Upper lobe of right lung (tissue), 1 donor: Measurements from ENCODE around the gene OR2AE1. TPM values are rescaled to one million over a fixed set of nuclear protein-coding genes. Genes with fewer than 3 reads are reported as not detected.

Experiments used
- ATAC-seq: fragments of 200-7000 bp; cut with Tn5 transposase; one replicate; pipeline ENCODE4 v1.9.1; 2020; ENCODE audit warnings: mild to moderate bottlenecking, moderate library complexity
- DNase-seq: peaks from one replicate; pipeline ENCODE4 v3.0.0-alpha.2; 2020
- H3K27ac ChIP-seq: fragments of 200-600 bp; one replicate; pipeline ENCODE4 v1.8.0; 2022
- H3K27me3 ChIP-seq: fragments of 200-600 bp; one replicate; pipeline ENCODE4 v1.8.0; 2022; ENCODE audit warnings: mild to moderate bottlenecking
- H3K36me3 ChIP-seq: fragments of 200-600 bp; one replicate; pipeline ENCODE4 v1.8.0; 2022
- H3K4me1 ChIP-seq: fragments of 200-600 bp; one replicate; pipeline ENCODE4 v1.8.0; 2022
- H3K4me3 ChIP-seq: fragments of 200-600 bp; one replicate; pipeline ENCODE4 v1.8.0; 2022; ENCODE audit warnings: mild to moderate bottlenecking
- H3K9me3 ChIP-seq: fragments of 200-600 bp; one replicate; pipeline ENCODE4 v1.8.0; 2022
- intact Hi-C: fragments of 100-400 bp; cut with DNase I; formaldehyde crosslinking; loops from one replicate; pipeline ENCODE4 v1.11.0; 2022
- total RNA-seq: library from RNA; stranded (reverse); fragmentation: NEBNext Ultra II Directional; extraction: Animal tissue kit (Norgen Biotek cat#: 25700); gene quantifications from one replicate; pipeline ENCODE4 v1.2.1, GENCODE V29; 2021
- TF ChIP-seq, protein P1 (sequence below): fragments of 200-600 bp; IDR thresholded peaks from one replicate; pipeline ENCODE4 v1.8.0; 2022; ENCODE audit warnings: antibody characterized with exemption
- donor health status: DM: no; HTN: yes; CAD: no; lungs with severe emphysema.

Gene OR2AE1
- total RNA-seq, 1 donor from 2014 or later, result not detected

DNA sequence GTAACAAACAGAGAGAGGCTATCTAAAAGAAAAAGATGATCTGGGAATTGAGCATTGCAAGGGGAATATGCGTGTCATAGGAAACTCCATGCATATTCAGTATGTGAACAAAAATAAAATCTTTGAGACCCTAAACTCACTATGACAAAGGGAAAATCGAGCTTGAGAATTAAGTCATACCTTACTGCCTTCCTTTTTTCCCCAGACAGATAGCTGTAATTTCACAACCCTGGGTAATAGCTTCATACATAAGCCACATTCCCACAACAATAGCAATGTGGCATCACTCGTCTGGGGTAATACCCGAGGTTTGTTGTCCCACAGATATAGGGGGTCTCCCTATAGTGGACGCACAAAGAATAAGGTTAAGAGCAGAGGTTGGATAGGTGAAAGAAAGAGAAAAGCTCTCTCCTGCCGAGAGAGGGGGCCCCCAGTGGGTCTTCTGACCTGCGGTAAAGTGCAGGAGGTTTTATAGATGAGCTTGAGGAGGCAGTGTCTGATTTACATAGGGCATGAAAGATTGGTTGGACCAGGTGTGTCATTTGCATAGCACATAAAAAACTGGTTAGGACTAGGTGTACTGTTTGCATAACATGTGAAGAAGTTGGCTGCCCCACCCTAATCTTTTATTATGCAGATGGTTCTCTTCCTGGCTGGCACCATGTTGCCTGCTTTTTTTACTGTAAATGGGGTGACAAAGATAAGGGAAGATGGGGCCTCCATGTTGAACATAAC is 37.4 kb downstream of the OR2AE1 start:
- DNase-seq, result no peak
- Histone ChIP-seq H3K9me3 (no peaks in the 10 kb centered on the region), H3K27me3 (no peaks in the 10 kb centered on the region), H3K4me1 (peaks cover 5% of the 10 kb centered on the region), H3K36me3 (no peaks in the 10 kb centered on the region), H3K27ac (no peak overlapping the region), H3K4me3 (no peak overlapping the region)
- peak; percentile 79 for ATAC-seq
- intact Hi-C loops, result no loop called here
- TF ChIP-seq, protein P1, sequence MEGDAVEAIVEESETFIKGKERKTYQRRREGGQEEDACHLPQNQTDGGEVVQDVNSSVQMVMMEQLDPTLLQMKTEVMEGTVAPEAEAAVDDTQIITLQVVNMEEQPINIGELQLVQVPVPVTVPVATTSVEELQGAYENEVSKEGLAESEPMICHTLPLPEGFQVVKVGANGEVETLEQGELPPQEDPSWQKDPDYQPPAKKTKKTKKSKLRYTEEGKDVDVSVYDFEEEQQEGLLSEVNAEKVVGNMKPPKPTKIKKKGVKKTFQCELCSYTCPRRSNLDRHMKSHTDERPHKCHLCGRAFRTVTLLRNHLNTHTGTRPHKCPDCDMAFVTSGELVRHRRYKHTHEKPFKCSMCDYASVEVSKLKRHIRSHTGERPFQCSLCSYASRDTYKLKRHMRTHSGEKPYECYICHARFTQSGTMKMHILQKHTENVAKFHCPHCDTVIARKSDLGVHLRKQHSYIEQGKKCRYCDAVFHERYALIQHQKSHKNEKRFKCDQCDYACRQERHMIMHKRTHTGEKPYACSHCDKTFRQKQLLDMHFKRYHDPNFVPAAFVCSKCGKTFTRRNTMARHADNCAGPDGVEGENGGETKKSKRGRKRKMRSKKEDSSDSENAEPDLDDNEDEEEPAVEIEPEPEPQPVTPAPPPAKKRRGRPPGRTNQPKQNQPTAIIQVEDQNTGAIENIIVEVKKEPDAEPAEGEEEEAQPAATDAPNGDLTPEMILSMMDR, result no peak

DNA sequence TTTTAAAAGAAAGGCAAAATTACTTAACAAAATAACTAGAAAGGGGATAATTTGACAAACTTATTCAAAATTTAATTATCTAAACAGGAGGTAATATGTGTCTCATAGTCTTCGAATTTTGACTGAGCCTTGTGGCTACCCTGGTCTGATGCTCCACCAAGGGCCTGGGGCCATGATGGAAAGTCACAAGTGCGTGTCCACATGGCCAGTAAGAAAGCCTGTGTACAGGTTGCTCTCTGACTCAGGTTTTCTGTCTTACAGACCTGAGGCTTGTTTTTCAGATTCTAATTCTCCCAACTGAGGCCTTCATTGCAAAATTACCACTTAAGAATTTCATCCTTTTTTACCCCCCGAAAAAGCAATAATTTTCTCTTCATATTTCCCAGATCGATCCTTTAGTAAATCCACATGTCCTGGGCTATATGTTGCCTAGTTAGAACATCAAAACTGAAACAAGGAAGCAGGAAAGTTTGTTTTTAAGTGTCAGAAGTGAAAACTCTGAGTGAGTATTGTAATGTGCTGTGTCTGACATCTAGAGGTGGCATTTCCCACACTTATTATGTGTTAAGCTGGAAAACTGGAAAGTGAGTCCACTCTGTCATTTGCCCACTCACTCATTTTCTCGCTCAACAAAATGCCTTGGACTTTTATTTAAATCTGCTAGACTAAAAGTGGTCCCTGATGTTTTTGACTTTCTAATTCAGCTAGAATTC is 39.0 kb downstream of the OR2AE1 start:
- no peaks in the 10 kb centered on the region for H3K9me3 ChIP-seq
- H3K27ac ChIP-seq, result peak overlapping the region; percentile 36
- TF ChIP-seq, protein P1, result peak; percentile 34
- peaks cover 5% of the 10 kb centered on the region for H3K4me1 ChIP-seq
- DNase-seq (no peak), ATAC-seq (peak; percentile 81)
- intact Hi-C loops, result no loop called here
- H3K4me3 ChIP-seq, result no peak overlapping the region
- no peaks in the 10 kb centered on the region for H3K27me3 ChIP-seq
- H3K36me3 ChIP-seq, result no peaks in the 10 kb centered on the region

GRCh38 chr7:99835189-99835588 is 41.6 kb downstream of the OR2AE1 start:
- peaks cover 8% of the 10 kb centered on the region for H3K4me1 ChIP-seq
- no peak overlapping the region for H3K27ac ChIP-seq
- ATAC-seq (no peak), DNase-seq (no peak)
- no peaks in the 10 kb centered on the region for H3K9me3 ChIP-seq
- no peaks in the 10 kb centered on the region for H3K27me3 ChIP-seq
- TF ChIP-seq, protein P1, result no peak
- intact Hi-C loops, result no loop called here
- no peak overlapping the region for H3K4me3 ChIP-seq
- no peaks in the 10 kb centered on the region for H3K36me3 ChIP-seq

GRCh38 chr7:99834382-99834781 is 42.5 kb downstream of the OR2AE1 start:
- Histone ChIP-seq H3K27ac (no peak overlapping the region), H3K27me3 (no peaks in the 10 kb centered on the region), H3K4me3 (no peak overlapping the region), H3K36me3 (no peaks in the 10 kb centered on the region), H3K4me1 (peaks cover 11% of the 10 kb centered on the region), H3K9me3 (no peaks in the 10 kb centered on the region)
- no peak for DNase-seq
- no peak for ATAC-seq
- intact Hi-C loops, result no loop called here
- TF ChIP-seq, protein P1, result no peak

GRCh38 chr7:99833289-99833877 is 43.5 kb downstream of the OR2AE1 start:
- TF ChIP-seq, protein P1, result no peak
- H3K4me1 ChIP-seq, result peaks cover 11% of the 10 kb centered on the region
- no peaks in the 10 kb centered on the region for H3K36me3 ChIP-seq
- ATAC-seq (no peak), DNase-seq (no peak)
- no peak overlapping the region for H3K4me3 ChIP-seq
- no peaks in the 10 kb centered on the region for H3K27me3 ChIP-seq
- intact Hi-C loops, result no loop called here
- no peak overlapping the region for H3K27ac ChIP-seq
- no peaks in the 10 kb centered on the region for H3K9me3 ChIP-seq
